Dedifferentiated amniotic fluid mesenchymal stem cell (primary cell): ENCODE measurements around the gene HLA-DOB.

Experiments used
- DNase-seq: peaks from one replicate; pipeline ENCODE4 v3.0.0-alpha.2; 2016; ENCODE audit errors: extremely low spot score

HLA-DOB gene

DNA sequence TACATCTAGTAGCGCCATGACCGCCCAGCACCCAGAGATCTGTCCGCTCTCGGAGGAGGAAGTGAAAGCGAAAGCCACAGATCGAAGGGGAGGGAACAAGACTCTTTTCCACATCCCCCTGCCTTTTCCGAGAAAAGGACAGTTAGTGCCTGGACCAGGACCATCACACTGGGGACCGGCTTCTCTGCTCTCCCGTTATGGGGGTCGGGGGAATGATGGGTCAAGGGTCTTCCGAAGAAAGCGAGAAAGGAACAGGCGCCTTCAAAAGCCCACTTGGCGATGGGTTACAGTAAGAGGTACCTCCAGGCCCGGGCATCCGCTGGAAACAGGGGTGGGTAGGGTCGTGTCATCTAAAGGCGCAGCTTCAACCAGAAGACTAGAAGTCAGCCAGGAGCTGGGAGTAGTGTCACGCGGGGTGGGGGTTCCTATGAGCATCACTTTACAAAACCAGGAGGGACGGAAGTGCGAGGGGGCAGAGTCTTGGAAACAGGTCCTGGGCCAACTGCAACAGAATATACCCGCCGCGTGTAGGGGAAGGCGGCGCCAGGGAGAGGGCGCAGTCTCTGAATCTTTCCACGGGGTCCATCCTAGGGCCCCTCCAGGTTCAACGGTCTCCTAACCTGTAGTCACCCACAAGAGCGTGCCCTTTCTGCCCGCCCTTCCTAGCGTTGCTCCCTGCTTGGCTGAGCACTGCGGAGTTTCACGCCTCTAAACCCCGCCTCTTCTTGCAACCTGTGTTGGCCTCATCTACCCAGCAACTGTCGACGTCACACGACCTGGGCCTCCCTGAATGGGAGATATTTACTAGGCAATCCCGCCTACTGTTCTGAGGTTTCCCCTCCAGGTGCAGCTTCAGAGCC is 27.4 kb upstream of the HLA-DOB start, which contains the start of gene PSMB8:
Gene PSMB8, minus strand, starts transcription at position 69 of the 860 bp plus-strand sequence. Its CDS starts 51 bp downstream, at position 18.
- peak; percentile 93 for DNase-seq

DNA sequence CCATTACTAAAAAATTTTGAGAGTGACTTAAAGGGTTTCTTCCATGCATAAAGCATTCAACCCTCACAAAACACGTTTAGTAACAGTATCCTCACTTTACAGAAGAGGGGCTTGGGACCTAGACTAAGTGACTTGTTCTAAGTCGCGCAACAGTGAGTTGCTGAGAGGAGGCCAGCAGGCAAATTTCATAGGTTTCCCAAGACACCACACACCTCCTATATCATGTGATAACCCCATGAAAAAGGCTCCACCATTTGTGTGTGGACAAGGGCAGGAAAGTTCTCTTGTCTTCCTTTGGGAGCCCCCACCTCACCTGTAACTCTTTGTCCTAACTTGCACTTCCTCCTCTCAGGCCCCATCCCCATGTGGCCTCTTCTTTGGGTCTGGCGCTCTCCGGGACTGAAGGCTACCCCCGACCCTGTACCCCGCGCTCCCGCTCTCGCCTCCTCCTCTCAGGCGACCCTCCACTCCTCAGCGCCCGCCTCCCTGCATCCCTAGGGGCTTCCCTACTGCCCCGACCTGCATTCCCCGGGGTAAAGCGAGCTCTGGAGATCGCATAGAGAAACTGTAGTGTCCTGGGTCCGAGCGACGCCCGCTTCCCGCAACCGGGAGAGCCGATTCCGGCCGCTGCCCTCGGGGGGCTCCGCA is 26.7 kb upstream of the HLA-DOB start:
- no peak for DNase-seq

DNA sequence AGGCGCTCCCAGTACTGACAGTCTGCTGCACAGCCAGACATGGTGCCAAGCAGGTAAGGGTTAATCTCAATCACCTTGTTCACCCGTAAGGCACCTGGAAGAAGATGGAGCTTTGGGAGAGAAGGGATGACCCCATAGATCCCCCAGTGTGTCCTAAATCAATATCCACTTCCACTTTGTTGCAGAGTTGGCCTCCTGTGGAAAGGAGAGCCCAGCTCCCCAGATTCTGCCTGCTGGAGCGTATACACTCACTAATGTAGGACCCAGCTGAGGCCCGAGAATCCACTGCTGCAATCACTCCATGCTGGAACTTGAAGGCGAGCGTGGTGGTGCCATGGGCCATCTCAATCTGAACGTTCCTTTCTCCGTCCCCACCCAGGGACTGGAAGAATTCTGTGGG is 25.9 kb upstream of the HLA-DOB start:
- no peak for DNase-seq

DNA sequence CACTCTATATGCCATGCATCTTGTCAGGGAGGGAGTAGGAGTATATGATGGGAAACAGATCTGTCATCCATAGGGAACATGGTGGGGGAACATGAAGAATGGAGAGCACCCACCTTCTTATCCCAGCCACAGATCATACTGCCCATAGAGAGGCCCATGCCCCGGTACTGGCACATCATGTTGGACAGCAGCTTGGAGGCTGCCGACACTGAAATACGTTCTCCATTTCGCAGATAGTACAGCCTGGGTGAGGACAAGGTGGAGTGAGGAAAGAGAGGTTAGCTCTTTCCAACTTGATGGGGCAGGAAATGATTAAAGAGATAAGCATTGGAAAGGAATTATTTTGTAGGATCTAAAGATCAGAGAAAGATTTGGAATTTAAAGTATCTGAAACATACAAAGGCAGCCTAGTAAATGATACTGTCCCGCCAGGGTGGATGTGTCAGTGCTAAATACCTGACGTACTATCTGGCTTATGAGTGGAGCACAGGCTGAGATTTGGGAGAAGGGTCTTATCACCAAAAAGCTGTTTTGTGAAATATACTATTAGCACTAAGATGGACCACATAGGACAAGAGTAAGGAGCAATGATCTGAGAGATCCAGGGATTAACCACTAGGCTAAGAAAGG is 25.3 kb upstream of the HLA-DOB start:
- no peak for DNase-seq

DNA sequence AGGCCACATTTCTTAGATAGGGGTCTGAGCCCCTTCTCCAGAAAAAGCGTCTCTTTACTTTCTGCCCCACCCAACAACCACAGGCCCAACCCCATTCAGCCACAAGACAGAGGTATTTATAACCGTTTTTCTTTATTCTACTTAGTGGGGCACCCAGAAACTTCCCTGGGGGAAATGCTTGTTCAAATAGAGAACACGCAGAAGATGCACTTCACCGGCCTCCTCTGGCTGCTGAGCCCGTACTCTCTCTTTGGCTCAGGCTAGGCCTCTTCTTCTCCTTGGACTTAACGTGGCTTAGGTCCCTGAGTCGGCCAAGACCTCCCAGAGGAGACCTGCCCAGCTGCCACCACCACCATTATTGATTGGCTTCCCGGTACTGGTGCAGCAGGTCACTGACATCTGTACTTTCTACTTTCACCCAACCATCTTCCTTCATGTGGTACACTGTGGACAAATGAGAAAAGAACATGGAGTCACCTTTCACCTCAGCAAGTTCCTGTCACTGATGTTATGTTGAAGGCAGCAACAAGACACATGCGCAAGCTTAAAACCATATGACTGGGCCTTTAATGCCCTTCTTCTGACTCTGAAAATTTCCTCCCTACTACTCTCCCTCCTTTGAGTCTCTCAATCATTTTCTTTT is 23.9 kb upstream of the HLA-DOB start:
- DNase-seq: no peak

DNA sequence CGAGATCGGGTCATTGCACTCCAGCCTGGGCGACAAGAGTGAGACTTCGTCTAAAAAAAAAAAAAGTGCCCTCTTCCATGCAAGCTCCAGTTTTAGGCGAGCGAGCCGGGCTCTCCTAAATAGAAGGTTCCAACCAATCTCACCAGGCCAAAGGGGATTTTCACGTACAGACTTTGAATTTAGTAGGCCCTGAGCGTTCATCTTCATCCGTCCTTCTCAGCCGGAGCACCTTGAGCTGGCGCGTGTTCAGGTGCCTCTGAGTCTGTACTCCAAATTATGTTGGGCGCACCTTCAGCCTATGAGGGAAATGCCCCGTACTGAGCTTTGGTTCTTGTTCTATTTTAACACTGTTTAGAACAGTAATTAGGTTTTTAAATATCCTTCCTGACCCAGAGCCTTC is 22.6 kb upstream of the HLA-DOB start:
- no peak for DNase-seq

DNA sequence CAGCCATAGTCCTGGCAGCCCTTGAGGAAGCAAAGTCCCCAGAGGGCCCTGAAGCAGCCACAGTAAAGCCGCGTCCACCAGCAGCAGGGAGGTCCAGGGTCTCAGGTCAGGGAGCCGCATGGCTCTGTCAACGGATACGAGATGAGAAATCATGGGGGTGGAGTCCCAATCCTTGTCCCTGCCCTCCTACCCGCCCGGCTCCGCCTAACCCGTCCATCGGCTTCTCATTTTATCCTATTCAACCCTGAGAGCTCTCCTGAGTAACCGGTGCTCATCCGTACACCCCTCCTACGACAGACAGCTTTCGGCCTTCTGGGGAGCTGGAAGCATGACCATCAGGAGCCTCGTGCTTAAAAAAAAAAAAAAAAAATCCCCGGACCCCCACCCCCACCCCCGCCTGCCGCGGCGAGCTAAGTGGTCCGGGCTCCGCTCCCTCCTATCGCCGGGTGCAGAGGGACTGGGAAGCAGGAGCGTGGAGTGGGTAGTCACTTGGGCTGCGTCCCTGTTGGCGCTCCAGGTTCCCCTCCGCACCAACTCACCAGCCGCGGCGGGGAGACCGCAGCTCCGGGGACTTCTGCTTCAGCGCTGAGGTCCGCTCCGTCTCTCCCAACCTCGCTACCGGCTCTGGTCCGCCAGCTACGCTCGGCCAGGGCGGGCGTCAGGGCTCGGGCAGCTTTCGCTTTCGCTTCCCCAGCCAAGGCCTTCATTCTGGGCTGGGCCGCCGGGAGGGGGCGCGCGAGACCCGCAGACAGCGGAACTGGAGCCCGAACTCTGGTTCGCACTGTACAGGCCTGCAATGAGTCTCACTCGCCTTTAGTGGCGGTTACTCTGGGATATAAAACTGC is 21.5 kb upstream of the HLA-DOB start, which contains the start of gene TAP2:
Gene TAP2, minus strand, starts transcription at position 626 of the 845 bp plus-strand sequence. Its CDS starts 506 bp downstream, at position 120.
- peak; percentile 91 for DNase-seq

DNA sequence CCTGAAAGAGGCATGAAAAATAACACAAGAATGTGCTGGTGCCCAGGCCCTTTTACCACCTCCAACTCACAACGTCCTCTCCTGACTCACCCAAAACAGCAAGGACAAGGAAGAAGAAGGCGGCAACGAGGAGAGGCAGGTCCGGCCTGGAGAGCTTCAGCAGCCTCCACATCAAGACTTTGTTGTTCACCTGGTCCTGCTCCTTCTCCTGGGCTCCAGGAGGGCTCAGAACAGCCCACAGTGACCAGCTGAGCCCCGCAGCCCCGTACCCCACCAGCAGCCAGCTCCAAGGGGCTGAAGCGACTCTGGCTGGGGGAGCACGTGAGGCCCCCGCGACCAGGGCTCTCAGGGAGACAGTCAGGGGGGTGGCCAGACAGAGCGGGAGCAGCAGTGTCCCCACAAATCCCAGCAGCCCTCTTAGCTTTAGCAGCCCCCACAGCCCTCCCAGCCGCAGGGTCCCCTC is 20.9 kb upstream of the HLA-DOB start:
- DNase-seq: no peak

DNA sequence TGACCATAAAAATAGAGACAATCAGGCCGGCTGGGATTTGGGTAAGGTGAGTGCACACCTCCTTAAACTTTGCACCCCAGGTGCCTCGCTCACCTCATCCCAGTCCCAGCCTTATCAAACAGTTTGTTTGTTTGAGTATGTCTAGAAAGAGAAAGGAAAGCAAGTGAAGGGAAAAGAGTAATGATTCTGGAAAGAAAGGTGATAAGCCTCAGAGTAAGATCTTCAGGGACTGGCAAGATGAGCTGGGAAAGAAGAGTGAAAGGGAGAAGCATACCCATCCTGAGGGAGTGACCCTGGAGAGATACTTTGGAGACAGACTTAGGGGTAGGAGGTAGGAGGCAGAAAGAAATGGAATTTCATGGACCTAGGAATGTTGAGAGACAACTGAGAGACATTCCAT is 20.1 kb upstream of the HLA-DOB start:
- DNase-seq: no peak

DNA sequence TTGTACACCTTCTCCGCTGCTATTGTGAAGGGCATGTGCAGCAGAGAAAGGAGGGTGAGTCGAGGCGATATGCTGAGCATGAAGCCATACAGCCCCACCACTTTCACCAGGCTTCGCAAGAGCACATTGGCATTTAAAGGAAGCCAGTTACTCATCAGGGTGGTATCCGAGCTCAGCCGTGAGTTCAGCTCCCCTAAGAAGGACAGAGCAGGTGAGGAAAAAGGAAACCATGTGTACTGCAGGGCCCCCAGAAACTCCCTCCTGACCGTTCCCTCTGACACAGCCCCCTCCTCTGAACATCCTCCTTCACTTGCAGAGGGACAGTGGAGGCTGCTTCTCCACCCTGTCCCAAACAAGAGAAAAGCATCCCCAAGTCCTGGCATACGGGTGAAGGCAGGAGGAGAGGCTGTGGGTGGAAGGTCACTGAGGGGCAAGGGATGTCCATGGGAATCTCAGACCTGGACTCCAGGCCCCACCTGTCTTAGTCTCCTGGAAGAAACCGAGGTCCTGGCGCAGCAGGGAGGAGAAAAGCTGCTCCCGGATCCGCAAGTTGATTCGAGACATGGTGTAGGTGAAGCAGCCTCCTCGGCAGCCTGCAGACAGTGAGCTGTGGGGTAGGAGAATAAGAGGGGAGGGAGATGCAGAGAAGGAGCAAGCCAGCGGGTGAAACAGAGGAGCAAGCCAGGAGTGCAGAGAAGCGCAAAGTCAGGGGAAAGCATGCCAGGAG is 18.5 kb upstream of the HLA-DOB start:
- no peak for DNase-seq

DNA sequence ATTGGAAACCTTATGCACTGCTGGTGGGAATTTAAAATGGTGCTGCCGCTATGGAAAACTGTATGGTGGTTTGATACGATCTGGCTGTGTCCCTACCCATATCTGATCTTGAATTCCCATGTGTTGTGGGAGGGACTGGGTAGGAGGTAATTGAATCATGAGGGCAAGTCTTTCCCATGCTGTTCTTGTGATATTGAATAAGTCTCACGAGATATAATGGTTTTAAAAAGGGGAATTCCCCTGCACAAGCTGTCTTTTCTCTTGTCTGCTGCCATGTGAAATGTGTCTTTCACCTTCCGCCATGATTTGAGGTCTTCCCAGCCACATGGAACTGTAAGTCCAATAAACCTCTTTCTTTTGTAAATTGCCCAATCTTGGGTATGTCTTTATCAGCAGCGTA is 16.9 kb upstream of the HLA-DOB start:
- DNase-seq: no peak

DNA sequence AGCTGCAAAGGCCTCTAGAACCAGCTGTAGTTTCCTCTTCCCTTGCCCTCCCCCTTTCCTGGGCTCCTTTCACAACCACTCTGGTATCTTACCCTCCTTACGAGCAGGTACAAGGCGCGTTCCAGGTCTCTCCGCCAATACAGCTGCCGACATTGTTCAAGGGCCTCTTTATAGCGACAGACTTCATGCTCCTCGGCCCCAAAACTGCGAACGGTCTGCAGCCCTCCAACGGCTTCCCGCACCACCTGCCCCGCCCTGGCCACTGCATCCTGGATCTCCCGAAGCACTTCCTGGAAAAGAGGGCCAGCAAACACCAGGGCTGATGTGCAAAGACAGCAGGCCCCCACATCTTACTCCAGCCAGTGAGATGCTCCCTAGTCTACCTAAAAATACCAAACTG is 15.7 kb upstream of the HLA-DOB start:
- DNase-seq: no peak

DNA sequence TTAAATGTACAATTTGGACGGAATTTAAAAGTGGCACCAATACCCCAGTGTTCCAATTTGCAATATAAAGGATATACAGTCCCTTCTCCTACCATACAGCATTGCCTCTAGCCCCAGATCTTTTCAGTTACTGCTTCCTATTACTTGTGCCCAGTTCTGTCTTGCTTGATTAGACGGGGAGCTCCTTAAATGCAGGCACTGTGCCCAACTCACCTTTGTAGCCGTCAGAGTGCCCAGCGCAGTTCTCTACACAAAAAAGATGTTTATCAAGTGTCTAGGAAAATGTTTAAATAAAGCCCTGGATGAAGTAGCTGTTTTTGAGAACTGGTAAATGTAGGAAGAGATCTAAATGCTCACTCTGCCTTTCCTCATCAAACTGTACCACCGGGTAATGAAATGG is 14.1 kb upstream of the HLA-DOB start:
- no peak for DNase-seq

DNA sequence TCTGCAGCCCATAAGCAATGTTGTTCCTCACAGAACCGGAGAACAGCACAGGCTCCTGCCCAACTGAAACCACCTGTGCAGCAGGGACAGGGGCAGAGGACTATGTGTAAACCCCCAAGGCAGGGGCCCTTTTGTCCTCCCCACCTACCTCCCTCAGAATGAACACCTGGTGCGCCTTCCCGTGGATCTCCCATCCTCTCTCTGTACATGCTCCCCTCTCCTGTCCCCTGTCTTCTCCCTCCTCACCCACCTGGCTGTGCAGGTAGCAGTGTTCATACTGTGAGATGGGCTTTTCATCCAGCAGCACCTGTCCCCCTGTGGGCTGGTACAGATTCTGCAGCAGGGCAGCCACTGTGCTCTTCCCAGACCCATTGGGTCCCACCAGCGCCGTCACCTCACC is 13.2 kb upstream of the HLA-DOB start:
- DNase-seq: no peak

DNA sequence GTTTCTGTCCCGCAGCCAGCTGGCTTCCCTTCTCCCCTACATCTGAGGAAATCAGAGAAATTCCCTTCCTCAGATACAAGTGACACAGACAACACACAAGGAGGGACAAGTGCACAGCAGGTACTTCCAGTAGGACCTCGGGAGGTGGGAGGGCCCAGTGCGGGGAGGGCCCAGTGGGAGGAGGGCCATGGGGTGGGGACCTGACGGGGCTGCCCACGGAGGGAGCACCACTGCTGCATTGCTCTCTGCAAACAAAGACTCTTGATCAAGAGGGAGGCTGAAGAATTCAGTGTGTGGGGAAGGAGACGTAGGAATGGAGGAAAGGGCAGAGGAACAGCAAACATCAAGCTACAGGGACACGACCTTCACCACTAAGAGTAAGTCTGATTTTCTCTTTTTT is 12.7 kb upstream of the HLA-DOB start:
- no peak for DNase-seq

DNA sequence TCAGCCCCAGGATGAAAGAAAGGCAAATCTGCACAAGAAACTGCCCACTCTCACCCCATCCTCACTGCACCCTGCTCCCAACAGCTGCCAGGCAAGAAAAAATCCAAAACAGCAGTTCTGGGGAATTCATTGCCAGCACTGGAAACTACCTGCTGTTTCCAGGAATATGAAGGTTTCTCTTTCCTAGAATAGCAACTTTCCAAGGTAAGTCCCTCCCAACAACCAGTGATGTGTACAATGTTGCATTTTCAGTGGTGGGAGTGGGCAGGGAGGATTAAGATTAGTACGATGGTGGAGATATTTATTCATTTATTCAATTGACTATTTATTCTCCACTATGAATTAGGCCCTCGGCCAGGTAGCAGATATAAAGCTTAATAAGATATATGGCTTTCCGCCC is 10.2 kb upstream of the HLA-DOB start:
- DNase-seq: no peak

DNA sequence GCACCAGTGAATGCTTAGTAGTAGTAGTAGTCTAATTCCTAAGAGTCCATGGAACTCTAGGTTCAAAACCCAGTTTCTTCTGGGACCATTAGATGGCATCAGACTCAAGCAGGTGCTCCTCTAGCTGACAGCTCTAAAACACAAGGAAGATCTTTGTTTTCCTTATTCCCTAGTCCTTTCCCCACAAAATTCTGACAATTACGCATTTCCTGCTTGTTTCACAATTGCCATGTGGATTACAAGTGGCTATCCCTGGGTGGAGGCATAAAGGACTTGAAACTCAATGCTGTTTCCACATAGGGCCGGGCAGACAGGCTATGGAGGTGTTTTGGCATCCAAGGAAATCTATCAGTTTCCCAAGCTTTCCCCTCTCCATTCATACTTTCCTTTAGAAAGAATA is 9.2 kb upstream of the HLA-DOB start:
- no peak for DNase-seq

DNA sequence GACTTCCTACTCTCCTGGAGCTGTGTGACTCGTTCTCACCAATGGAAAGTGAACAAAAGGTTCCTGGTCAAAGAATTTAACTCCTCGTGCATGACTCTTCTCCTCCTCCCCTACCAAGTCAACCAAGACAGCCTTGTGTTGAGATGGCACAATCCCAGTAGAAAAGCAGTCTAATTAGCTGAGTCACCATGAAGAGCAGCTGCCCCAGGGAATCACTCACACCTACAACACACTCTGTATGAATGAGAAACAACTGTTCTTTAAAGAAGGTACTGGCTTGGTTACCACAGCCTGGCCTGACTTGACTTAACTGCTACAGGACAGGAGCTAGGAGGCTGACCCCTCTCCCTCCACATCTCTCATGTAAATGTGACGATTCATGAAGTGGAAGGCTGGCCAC is 2.9 kb upstream of the HLA-DOB start:
- no peak for DNase-seq

DNA sequence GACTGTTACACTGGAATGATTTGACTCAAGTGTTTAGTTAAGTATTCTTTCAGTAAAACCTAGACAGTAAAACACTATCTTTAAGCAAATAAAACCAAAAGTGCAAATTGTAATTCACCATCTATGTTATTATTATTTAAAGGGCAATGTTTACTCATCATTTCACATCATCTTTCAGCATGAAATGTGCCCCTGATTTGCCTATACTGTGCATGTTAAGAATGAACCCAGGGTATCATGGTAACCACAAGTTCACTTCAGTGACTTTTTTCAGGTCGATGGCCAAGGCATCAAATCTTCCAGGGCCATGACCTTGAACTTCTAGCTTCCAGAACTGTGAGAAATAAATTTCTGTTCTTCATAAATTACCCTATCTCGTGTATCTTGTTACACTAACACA is 2.1 kb upstream of the HLA-DOB start:
- no peak for DNase-seq

DNA sequence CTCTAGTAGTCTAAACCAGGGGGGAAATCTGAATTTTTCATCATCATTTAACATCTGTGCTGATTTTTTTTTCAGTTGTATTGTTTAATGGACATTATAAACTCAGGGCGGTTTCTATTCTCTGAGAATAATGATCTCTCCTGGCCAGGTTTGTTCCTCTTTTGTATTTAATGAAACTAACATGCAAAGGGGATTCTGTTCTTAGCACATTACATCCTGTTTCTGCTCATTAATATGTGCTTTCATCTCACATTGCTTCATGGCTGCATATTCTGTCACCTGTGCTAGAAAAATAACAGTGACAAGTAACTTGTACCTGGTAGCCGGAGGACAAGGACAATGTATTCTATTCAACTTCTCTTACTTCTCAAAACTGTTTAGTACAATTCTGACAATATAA is 806 bp downstream of the HLA-DOB start:
- no peak for DNase-seq

DNA sequence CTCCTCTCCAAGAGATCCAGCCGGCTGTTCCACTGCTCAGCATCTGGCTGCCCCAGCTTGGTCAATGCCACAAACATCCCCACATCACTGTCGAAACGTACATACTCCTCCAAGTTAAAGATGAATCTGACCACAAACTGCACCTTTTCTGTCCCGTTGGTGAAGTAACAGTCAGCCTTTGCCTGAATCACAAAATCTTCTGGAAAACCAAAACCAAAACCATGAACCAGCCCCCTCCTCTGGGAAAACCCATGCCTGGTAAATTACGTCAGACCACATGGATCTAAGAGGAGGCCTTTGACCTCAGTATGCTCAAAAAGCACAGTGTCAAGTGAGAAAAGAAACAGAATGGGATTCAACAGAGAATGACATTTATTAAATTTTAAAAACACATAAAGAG is 1.7 kb downstream of the HLA-DOB start:
- DNase-seq: no peak
